Posterior cingulate gyrus (tissue), 11 donors: Measurements from ENCODE around the gene SLC35F1.
"Not testable (repeated sequence)": the region's sequence is repeated elsewhere in the genome, so short reads cannot be mapped to it uniquely, and the experiment has no call there.

Experiments used
- DNase-seq, 10 donors: peaks; one replicate each; pipeline versions ENCODE4 v3.0.0 to v3.0.0-alpha.2; 2020 to 2021; ENCODE audit warnings: mixed read lengths in 3 of 10
- intact Hi-C: fragments of 100-400 bp; cut with DNase I; formaldehyde crosslinking; loops from one replicate; pipeline ENCODE4 v1.15.1; 2023

Gene SLC35F1

GRCh38 chr6:117906958-117907600 lies at the start of gene SLC35F1:
SLC35F1 (plus strand) TSS chr6:117907264.
- intact Hi-C loops = loop anchor here (10.0 kb wide), 1 partner anchor 232 kb away; the partner anchor contains the start of gene NUS1
- peak; percentile 47 to 92 (median 67) for DNase-seq

GRCh38 chr6:117858601-117859000 lies 48.5 kb upstream of the SLC35F1 start:
- DNase-seq, intact Hi-C loops: not testable (repeated sequence)

GRCh38 chr6:117861545-117861944 lies 45.5 kb upstream of the SLC35F1 start:
- DNase-seq = no peak

GRCh38 chr6:117866561-117866960 lies 40.5 kb upstream of the SLC35F1 start:
- intact Hi-C loops = no loop called here
- DNase-seq = no peak

More at GRCh38 chr6:117861545-117861944, 45.5 kb upstream of the SLC35F1 start:
- intact Hi-C loops = no loop called here

- intact Hi-C loops = no loop called here
- no peak for DNase-seq
These were observed 36.4 kb upstream of the SLC35F1 start for GRCh38 chr6:117870486-117871242.

DNA sequence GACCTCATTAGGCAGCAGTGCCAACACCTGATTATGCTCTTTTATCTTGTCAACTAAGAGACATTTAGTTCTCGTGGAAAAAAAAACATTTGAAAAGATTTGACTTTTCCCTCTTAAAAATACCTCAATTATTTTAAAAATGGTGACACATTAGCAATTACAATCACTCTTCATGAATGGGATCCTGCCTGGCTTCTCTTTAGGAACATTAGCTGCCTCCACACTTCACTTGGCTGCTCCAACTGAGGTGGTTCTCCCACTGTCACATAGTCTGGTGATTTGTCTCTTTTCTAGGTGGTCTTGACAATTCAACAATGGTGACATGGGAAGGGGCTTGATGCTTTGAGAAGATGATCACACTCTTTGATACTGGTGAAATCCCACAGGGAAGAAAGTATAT lies 26.2 kb upstream of the SLC35F1 start:
- intact Hi-C loops = no loop called here
- no peak for DNase-seq

- intact Hi-C loops = no loop called here
These were observed 16.9 kb upstream of the SLC35F1 start for GRCh38 chr6:117890172-117890571.

DNA sequence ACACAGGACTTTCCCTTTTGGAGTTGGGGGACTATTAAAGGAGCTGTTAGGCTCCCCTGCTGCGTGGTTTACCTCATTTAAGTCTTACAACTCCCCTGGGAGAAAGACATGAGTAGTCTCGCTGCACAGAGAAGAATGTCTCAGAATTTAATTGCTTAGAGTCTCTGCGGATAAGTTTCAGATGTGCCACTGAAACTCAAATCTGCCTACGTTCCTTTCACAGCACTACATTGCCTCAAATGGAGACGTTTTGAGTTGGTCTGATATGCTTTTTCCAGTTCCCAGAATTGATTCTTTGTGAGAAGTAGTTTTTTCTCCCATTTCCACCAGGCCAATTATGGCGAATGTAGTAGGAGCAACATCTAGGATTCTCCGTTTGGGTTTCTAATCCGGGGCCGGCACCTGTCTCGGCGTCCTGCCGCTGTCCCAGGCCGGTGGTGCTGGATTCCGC lies 532 bp upstream of the SLC35F1 start:
- no peak for DNase-seq
- intact Hi-C loops = loop anchor here (10.0 kb wide), 1 partner anchor 232 kb away; the partner anchor contains the start of gene NUS1

More at GRCh38 chr6:117890172-117890571, 16.9 kb upstream of the SLC35F1 start:
- DNase-seq = no peak

- DNase-seq = peak in 7 of 10 donors; percentile 21 to 89 (median 38)
- intact Hi-C loops = loop anchor here (10.0 kb wide), 1 partner anchor 233 kb away; the partner anchor contains the start of gene NUS1
These were observed 659 bp downstream of the SLC35F1 start for GRCh38 chr6:117907601-117908245.

GRCh38 chr6:117908246-117909068 lies 1.4 kb downstream of the SLC35F1 start:
- intact Hi-C loops = loop anchor here (10.0 kb wide), 1 partner anchor 234 kb away; the partner anchor contains the start of gene NUS1

GRCh38 chr6:117909638-117910037 lies 2.6 kb downstream of the SLC35F1 start:
- DNase-seq = no peak
- intact Hi-C loops = loop anchor here (10.0 kb wide), 1 partner anchor 235 kb away; the partner anchor contains the start of gene NUS1

More at GRCh38 chr6:117908246-117909068, 1.4 kb downstream of the SLC35F1 start:
- peak in 9 of 10 donors; percentile 21 to 91 (median 49) for DNase-seq

DNA sequence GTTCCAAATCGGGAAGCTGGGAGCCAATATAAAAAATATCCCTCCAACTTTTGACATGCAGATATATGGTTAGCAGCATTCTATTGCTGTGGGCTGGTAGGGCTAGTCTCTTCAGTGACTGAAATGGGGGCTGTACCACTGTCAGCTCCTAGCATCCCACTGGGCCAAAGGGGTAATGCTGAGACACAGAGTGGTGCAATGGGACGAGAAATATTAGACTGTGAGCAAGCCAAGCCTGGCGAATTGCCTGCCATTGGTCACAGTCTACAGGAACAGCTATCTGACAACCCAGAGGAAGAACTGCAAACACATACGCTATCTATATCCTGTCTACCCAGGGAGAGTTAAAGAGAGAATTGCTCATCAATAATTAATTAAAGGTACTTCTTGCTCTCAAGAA lies 3.5 kb downstream of the SLC35F1 start:
- peak in 2 of 10 donors; percentile 47 to 68 for DNase-seq
- intact Hi-C loops = no loop called here

DNA sequence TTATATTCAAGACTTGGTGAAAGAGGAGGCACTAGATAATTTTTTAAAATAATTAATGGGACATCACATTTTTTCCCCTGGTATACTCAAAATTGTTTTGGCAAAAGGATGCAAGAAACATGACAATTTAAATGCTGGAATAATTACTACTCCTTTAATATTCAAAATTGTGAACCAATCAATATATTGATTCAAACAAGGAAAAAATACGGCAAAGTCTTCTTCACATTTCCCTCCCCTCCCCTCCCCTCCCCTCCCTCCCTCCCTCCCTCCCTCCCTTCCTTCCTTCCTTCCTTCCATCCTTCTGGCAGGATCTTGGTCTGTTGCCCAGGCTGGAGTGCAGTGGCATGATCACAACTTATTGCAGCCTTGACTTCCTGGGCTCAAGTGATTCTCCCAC lies 4.1 kb downstream of the SLC35F1 start:
- no peak for DNase-seq
- intact Hi-C loops = no loop called here

- DNase-seq = no peak
- intact Hi-C loops = no loop called here
These were observed 4.6 kb downstream of the SLC35F1 start for GRCh38 chr6:117911660-117912059.

GRCh38 chr6:117915846-117916245 lies 8.8 kb downstream of the SLC35F1 start:
- DNase-seq = no peak
- intact Hi-C loops = loop anchor here (5.0 kb wide), 1 partner anchor 36 kb away; no protein-coding TSS in a partner anchor

DNA sequence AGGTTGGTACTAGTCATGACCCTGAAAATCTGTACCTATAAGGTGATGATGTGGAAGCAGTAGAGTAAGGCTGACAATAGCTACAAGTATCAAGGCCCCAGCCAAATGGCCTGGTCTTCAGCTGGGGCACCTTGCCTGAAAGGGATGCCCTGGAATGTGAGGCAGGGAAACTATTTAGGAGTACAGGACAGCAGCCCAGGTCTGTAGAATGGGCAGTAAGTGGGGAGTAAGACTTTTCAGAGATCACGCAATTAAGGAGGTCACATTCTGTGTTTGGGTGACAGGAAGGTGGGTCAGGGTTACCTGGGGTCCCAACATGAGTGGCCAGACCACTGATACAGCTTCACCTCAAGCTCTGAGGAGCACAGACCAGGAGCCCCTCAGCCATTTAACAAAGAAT lies 9.4 kb downstream of the SLC35F1 start:
- intact Hi-C loops = loop anchor here (5.0 kb wide), 1 partner anchor 36 kb away; no protein-coding TSS in a partner anchor
- no peak for DNase-seq

DNA sequence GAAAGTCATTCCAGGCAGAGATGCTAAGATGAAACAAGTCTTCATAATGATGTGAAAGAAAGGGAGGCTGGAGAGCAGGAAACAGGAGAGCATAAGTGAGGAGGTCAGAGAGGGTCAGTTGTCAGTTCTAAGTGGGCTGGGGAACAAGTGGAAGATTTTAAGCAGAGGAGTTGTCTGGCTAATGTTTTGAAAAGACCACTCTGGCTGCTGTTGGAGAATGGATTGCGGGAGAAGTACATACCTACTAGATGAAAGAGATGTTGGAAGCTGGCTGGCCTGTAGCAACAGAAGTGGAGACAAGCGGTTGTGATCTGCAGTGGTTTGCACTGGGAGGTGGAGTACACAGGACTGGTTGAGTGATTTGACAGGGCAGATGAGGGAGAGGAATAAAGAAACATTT lies 10.1 kb downstream of the SLC35F1 start:
- intact Hi-C loops = loop anchor here (5.0 kb wide), 1 partner anchor 35 kb away; no protein-coding TSS in a partner anchor

GRCh38 chr6:117918454-117918853 lies 11.4 kb downstream of the SLC35F1 start:
- no peak for DNase-seq
- intact Hi-C loops = loop anchor here (5.0 kb wide), 1 partner anchor 34 kb away; no protein-coding TSS in a partner anchor

More for the DNA sequence above, 10.1 kb downstream of the SLC35F1 start:
- no peak for DNase-seq

DNA sequence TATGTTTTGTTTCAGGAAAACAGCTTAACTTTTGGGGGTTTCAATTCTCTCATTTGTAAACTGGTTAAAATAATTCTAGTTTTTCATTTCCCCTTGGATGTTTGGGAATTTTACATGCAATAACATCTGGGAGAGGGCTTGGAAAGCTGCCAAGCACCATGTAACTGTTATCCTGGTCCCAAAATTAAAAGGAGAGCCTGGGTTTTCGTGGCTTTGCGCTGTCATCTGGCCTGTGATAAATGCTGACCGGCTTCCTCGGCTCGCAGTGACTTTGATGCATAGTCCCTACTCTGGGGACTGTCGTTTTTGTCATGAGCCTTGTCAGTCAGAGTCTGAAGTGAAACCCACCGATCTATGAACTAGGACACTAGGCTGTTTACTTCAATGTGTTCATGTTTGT lies 12.2 kb downstream of the SLC35F1 start:
- intact Hi-C loops = loop anchor here (5.0 kb wide), 1 partner anchor 33 kb away; no protein-coding TSS in a partner anchor
- no peak for DNase-seq
